WTC11 (cell line): ENCODE results near the gene ADAMTS18. TPM values are rescaled to one million over a fixed set of nuclear protein-coding genes. Genes with fewer than 3 reads are reported as not detected.

ENCODE experiments used
- ATAC-seq: fragments of 200-7000 bp; cut with Tn5 transposase; 2 replicates; pipeline ENCODE4 v1.10.0; 2021; ENCODE audit warnings: mild to moderate bottlenecking, moderate library complexity
- CTCF ChIA-PET: fragments of 300-600 bp; sonication (Branson Sonifier 250); formaldehyde crosslinking; loops from one replicate; lab custom pipeline; 2021; ENCODE audit warnings: antibody characterized with exemption; lab: Charles Lee
- POLR2A ChIA-PET: fragments of 350-600 bp; sonication (Branson Sonifier 250); formaldehyde crosslinking; loops from one replicate; lab custom pipeline; 2021; ENCODE audit warnings: antibody characterized with exemption; lab: Charles Lee
- DNase-seq: peaks from one replicate; pipeline ENCODE4 v3.0.0; 2021; ENCODE audit warnings: low spot score
- H3K27ac Mint-ChIP-seq: 2 replicates; pipeline ENCODE4 v1.8.0; 2021; ENCODE audit warnings: mixed read lengths
- H3K27me3 Mint-ChIP-seq: 2 replicates; pipeline ENCODE4 v1.8.0; 2021; ENCODE audit warnings: low read depth, mild to moderate bottlenecking, moderate library complexity, mixed read lengths
- H3K36me3 Mint-ChIP-seq: 2 replicates; pipeline ENCODE4 v1.8.0; 2021; ENCODE audit warnings: mixed read lengths
- H3K4me1 Mint-ChIP-seq: 2 replicates; pipeline ENCODE4 v1.8.0; 2022; ENCODE audit warnings: mixed read lengths
- H3K4me3 Mint-ChIP-seq: 2 replicates; pipeline ENCODE4 v1.8.0; 2021; ENCODE audit warnings: mild to moderate bottlenecking, moderate library complexity, mixed read lengths
- H3K9me3 Mint-ChIP-seq: 2 replicates; pipeline ENCODE4 v1.8.0; 2021; ENCODE audit warnings: mixed read lengths
- ATF1 ChIP-seq: sonication (generic); formaldehyde crosslinking; IDR thresholded peaks from 2 replicates; pipeline ENCODE4 v1.8.1; 2023; ENCODE audit warnings: mild to moderate bottlenecking, moderate library complexity, missing genetic modification reagents
- ATF6 ChIP-seq: sonication (generic); formaldehyde crosslinking; IDR thresholded peaks from 2 replicates; pipeline ENCODE4 v1.8.1; 2023; ENCODE audit warnings: mild to moderate bottlenecking, missing genetic modification reagents
- ETV6 ChIP-seq: sonication (generic); formaldehyde crosslinking; IDR thresholded peaks from 2 replicates; pipeline ENCODE4 v1.8.1; 2022; ENCODE audit warnings: mild to moderate bottlenecking, missing genetic modification reagents
- FOXP4 ChIP-seq: sonication (generic); formaldehyde crosslinking; IDR thresholded peaks from 2 replicates; pipeline ENCODE4 v1.8.0; 2022; ENCODE audit warnings: mild to moderate bottlenecking, missing genetic modification reagents
- GABPB1 ChIP-seq: sonication (generic); formaldehyde crosslinking; IDR thresholded peaks from 2 replicates; pipeline ENCODE4 v1.8.1; 2023; ENCODE audit warnings: mild to moderate bottlenecking, missing genetic modification reagents
- GRHL2 ChIP-seq: fragments of 250-450 bp; sonication (Bioruptor Pico); IDR thresholded peaks from 2 replicates; pipeline ENCODE4 v1.8.0; 2022; ENCODE audit warnings: mild to moderate bottlenecking, moderate library complexity; ENCODE audit not compliant: insufficient replicate concordance, severe bottlenecking
- OVOL2 ChIP-seq: fragments of 250-450 bp; sonication (Bioruptor Pico); IDR thresholded peaks from 2 replicates; pipeline ENCODE4 v1.9.0; 2021; ENCODE audit warnings: mild to moderate bottlenecking, borderline replicate concordance
- RELA ChIP-seq: sonication (generic); formaldehyde crosslinking; IDR thresholded peaks from 2 replicates; pipeline ENCODE4 v1.8.1; 2022; ENCODE audit warnings: missing genetic modification reagents, mild to moderate bottlenecking, borderline replicate concordance
- SP1 ChIP-seq: sonication (generic); formaldehyde crosslinking; conservative IDR thresholded peaks from 2 replicates; pipeline ENCODE4 v1.8.1; 2022; ENCODE audit warnings: missing genetic modification reagents
- TEAD4 ChIP-seq: sonication (generic); formaldehyde crosslinking; IDR thresholded peaks from 2 replicates; pipeline ENCODE4 v1.8.0; 2022; ENCODE audit warnings: mild to moderate bottlenecking, missing genetic modification reagents
- TP53 ChIP-seq: sonication (generic); formaldehyde crosslinking; IDR thresholded peaks from 2 replicates; pipeline ENCODE4 v1.8.1; 2023; ENCODE audit warnings: mild to moderate bottlenecking, missing genetic modification reagents
- ZBTB21 ChIP-seq: sonication (generic); formaldehyde crosslinking; IDR thresholded peaks from 2 replicates; pipeline ENCODE4 v1.8.1; 2023; ENCODE audit warnings: mild to moderate bottlenecking, missing genetic modification reagents, borderline replicate concordance
- ZNF232 ChIP-seq: sonication (generic); formaldehyde crosslinking; IDR thresholded peaks from 2 replicates; pipeline ENCODE4 v1.8.0; 2022; ENCODE audit warnings: mild to moderate bottlenecking, missing genetic modification reagents
- total RNA-seq: library from RNA; stranded (reverse); gene quantifications from 3 replicates; pipeline ENCODE4 v1.2.3, GENCODE V29; 2021
- TF ChIP-seq, protein P1 (sequence below): sonication (generic); formaldehyde crosslinking; conservative IDR thresholded peaks from 2 replicates; pipeline ENCODE4 v1.8.1; 2022; ENCODE audit warnings: mild to moderate bottlenecking, missing genetic modification reagents
- TF ChIP-seq, protein P2 (sequence below): sonication (generic); formaldehyde crosslinking; IDR thresholded peaks from 2 replicates; pipeline ENCODE4 v1.8.1; 2023; ENCODE audit warnings: mild to moderate bottlenecking, missing genetic modification reagents, borderline replicate concordance
- TF ChIP-seq, protein P3 (sequence below): sonication (generic); formaldehyde crosslinking; IDR thresholded peaks from 2 replicates; pipeline ENCODE4 v1.8.1; 2022; ENCODE audit warnings: low read depth, missing genetic modification reagents, borderline replicate concordance
- TF ChIP-seq, protein P4 (sequence below): sonication (generic); formaldehyde crosslinking; IDR thresholded peaks from 2 replicates; pipeline ENCODE4 v1.8.1; 2022; ENCODE audit warnings: mild to moderate bottlenecking, moderate library complexity, missing genetic modification reagents
- TF ChIP-seq, protein P5 (sequence below): sonication (generic); formaldehyde crosslinking; conservative IDR thresholded peaks from 2 replicates; pipeline ENCODE4 v1.8.1; 2023; ENCODE audit warnings: mild to moderate bottlenecking, low read depth, missing genetic modification reagents, moderate library complexity

The ADAMTS18 gene
- total RNA-seq, 1 experiment from 2014 or later: 0.17 TPM

DNA sequence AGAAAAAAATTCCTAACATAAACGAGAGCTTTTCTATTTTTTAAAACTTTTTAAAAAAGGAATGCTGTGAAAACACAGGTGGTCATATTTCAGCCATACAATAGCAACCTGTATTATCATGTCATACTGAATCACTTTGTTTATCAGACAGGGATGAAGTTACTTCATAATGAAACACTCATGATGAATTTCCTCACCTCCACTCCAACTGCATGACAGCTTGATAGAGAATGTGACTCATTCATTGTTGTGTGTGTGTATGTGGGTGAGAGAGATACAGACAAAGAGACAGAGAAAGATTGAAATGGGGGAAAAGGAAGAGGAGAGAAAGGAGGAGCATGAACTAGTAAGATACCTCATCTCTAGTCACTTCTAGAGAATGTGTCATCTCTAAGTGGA is 126.7 kb downstream of the ADAMTS18 start:
- ATAC-seq (no peak), DNase-seq (no peak)
- Mint-ChIP-seq H3K36me3 (no peaks in the 10 kb centered on the region), H3K27ac (no peak overlapping the region), H3K4me1 (no peaks in the 10 kb centered on the region), H3K27me3 (no peaks in the 10 kb centered on the region), H3K9me3 (no peaks in the 10 kb centered on the region), H3K4me3 (no peak overlapping the region)
- TF ChIP-seq GRHL2 (CRISPR knock-in tag) (no peak), SP1 (CRISPR knock-in tag) (no peak), ATF1 (CRISPR knock-in tag) (no peak), FOXP4 (CRISPR knock-in tag) (no peak), ATF6 (no peak)
- TF ChIP-seq, protein P1, sequence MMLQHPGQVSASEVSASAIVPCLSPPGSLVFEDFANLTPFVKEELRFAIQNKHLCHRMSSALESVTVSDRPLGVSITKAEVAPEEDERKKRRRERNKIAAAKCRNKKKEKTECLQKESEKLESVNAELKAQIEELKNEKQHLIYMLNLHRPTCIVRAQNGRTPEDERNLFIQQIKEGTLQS (CRISPR knock-in tag): no peak
- TF ChIP-seq, protein P2, sequence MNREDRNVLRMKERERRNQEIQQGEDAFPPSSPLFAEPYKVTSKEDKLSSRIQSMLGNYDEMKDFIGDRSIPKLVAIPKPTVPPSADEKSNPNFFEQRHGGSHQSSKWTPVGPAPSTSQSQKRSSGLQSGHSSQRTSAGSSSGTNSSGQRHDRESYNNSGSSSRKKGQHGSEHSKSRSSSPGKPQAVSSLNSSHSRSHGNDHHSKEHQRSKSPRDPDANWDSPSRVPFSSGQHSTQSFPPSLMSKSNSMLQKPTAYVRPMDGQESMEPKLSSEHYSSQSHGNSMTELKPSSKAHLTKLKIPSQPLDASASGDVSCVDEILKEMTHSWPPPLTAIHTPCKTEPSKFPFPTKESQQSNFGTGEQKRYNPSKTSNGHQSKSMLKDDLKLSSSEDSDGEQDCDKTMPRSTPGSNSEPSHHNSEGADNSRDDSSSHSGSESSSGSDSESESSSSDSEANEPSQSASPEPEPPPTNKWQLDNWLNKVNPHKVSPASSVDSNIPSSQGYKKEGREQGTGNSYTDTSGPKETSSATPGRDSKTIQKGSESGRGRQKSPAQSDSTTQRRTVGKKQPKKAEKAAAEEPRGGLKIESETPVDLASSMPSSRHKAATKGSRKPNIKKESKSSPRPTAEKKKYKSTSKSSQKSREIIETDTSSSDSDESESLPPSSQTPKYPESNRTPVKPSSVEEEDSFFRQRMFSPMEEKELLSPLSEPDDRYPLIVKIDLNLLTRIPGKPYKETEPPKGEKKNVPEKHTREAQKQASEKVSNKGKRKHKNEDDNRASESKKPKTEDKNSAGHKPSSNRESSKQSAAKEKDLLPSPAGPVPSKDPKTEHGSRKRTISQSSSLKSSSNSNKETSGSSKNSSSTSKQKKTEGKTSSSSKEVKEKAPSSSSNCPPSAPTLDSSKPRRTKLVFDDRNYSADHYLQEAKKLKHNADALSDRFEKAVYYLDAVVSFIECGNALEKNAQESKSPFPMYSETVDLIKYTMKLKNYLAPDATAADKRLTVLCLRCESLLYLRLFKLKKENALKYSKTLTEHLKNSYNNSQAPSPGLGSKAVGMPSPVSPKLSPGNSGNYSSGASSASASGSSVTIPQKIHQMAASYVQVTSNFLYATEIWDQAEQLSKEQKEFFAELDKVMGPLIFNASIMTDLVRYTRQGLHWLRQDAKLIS (CRISPR knock-in tag): no peak
- POLR2A ChIA-PET: no interaction called here
- CTCF ChIA-PET: interaction anchor here (0.6 kb wide), 1 partner anchor 644 kb away, joined by 3 read pairs; no protein-coding TSS in a partner anchor

GRCh38 chr16:77307426-77308162 is 127.2 kb downstream of the ADAMTS18 start:
- TF ChIP-seq GABPB1 (no peak), TEAD4 (CRISPR knock-in tag) (no peak), RELA (CRISPR knock-in tag) (no peak), TP53 (CRISPR knock-in tag) (no peak)
- DNase-seq (no peak), ATAC-seq (no peak)
- no peaks in the 10 kb centered on the region for H3K9me3 Mint-ChIP-seq
- no peak overlapping the region for H3K4me3 Mint-ChIP-seq
- ChIA-PET CTCF (interaction anchor here (0.6 kb wide), 1 partner anchor 644 kb away, joined by 3 read pairs; no protein-coding TSS in a partner anchor), POLR2A (no interaction called here)
- no peak overlapping the region for H3K27ac Mint-ChIP-seq
- H3K4me1 Mint-ChIP-seq: no peaks in the 10 kb centered on the region
- H3K36me3 Mint-ChIP-seq: no peaks in the 10 kb centered on the region
- no peaks in the 10 kb centered on the region for H3K27me3 Mint-ChIP-seq

DNA sequence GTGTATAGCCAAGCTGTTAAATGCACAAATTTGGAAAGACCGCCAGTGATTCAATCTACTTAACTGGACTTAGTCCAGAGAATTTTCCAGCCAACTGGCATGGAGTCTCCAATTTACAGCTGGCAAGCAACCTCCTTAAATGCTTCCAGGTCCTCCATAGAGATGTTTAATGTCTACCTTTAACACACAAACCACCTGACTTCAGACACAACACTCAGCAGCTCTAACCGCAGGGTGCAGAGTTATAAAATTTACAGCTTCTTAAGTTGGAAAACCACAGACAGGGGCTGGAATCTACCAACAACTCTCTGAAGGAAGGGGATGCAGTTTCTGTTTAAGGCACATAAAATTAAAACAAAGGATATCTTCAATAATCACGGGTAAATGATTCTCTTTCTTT is 128.8 kb downstream of the ADAMTS18 start:
- Mint-ChIP-seq H3K36me3 (no peaks in the 10 kb centered on the region), H3K4me3 (no peak overlapping the region), H3K27ac (no peak overlapping the region), H3K4me1 (no peaks in the 10 kb centered on the region), H3K27me3 (no peaks in the 10 kb centered on the region), H3K9me3 (no peaks in the 10 kb centered on the region)
- no peak for DNase-seq
- no peak for ATAC-seq
- ChIA-PET CTCF (no interaction called here), POLR2A (no interaction called here)
- no peak for TF ChIP-seq ETV6 (CRISPR knock-in tag)
- TF ChIP-seq, protein P3, sequence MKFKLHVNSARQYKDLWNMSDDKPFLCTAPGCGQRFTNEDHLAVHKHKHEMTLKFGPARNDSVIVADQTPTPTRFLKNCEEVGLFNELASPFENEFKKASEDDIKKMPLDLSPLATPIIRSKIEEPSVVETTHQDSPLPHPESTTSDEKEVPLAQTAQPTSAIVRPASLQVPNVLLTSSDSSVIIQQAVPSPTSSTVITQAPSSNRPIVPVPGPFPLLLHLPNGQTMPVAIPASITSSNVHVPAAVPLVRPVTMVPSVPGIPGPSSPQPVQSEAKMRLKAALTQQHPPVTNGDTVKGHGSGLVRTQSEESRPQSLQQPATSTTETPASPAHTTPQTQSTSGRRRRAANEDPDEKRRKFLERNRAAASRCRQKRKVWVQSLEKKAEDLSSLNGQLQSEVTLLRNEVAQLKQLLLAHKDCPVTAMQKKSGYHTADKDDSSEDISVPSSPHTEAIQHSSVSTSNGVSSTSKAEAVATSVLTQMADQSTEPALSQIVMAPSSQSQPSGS (CRISPR knock-in tag): no peak
- no peak for TF ChIP-seq ZNF232 (CRISPR knock-in tag)
- TF ChIP-seq ZBTB21 (CRISPR knock-in tag): no peak
- TF ChIP-seq, protein P4, sequence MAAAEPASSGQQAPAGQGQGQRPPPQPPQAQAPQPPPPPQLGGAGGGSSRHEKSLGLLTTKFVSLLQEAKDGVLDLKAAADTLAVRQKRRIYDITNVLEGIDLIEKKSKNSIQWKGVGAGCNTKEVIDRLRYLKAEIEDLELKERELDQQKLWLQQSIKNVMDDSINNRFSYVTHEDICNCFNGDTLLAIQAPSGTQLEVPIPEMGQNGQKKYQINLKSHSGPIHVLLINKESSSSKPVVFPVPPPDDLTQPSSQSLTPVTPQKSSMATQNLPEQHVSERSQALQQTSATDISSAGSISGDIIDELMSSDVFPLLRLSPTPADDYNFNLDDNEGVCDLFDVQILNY (CRISPR knock-in tag): no peak
- TF ChIP-seq, protein P5, sequence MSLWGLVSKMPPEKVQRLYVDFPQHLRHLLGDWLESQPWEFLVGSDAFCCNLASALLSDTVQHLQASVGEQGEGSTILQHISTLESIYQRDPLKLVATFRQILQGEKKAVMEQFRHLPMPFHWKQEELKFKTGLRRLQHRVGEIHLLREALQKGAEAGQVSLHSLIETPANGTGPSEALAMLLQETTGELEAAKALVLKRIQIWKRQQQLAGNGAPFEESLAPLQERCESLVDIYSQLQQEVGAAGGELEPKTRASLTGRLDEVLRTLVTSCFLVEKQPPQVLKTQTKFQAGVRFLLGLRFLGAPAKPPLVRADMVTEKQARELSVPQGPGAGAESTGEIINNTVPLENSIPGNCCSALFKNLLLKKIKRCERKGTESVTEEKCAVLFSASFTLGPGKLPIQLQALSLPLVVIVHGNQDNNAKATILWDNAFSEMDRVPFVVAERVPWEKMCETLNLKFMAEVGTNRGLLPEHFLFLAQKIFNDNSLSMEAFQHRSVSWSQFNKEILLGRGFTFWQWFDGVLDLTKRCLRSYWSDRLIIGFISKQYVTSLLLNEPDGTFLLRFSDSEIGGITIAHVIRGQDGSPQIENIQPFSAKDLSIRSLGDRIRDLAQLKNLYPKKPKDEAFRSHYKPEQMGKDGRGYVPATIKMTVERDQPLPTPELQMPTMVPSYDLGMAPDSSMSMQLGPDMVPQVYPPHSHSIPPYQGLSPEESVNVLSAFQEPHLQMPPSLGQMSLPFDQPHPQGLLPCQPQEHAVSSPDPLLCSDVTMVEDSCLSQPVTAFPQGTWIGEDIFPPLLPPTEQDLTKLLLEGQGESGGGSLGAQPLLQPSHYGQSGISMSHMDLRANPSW: no peak
- no peak for TF ChIP-seq OVOL2 (CRISPR knock-in tag)
